Measurements from ENCODE around the gene UNK. TPM values are rescaled to one million over a fixed set of nuclear protein-coding genes. Genes with fewer than 3 reads are reported as not detected.
"Not testable (repeated sequence)": the region's sequence is repeated elsewhere in the genome, so short reads cannot be mapped to it uniquely, and the experiment has no call there.

UNK gene
- total and polyA plus RNA-seq, 2 experiments from 2014 or later = 22.3 to 26.7 TPM

- no peak overlapping the region for H3K4me3 ChIP-seq
- no peaks in the 10 kb centered on the region for H3K79me2 ChIP-seq
- 32% methylated on average over 8 of the region's 8 CpGs for WGBS (ENCODE audit: low lambda C conversion rate, missing lambda C conversion rate)
- H3K4me2 ChIP-seq = peak overlapping the region; percentile 41
- no peaks in the 10 kb centered on the region for H4K20me1 ChIP-seq (ENCODE audit: insufficient read depth, poor library complexity, severe bottlenecking)
- H3K9me2 ChIP-seq (replicated peaks; ENCODE audit: insufficient read depth) = no peaks in the 10 kb centered on the region
- H3K9me3 ChIP-seq (ENCODE audit: low read depth) = no peaks in the 10 kb centered on the region
- no peak overlapping the region for H2AFZ ChIP-seq
- DNase-seq (ENCODE audit: low spot score) = peak; percentile 81
- H3K4me1 ChIP-seq (ENCODE audit: insufficient read depth) = peaks cover 4% of the 10 kb centered on the region
- H3K27ac ChIP-seq = peak overlapping the region; percentile 78
- H3K36me3 ChIP-seq (replicated peaks; ENCODE audit: insufficient read depth, low read depth) = no peaks in the 10 kb centered on the region
- H3K27me3 ChIP-seq = no peaks in the 10 kb centered on the region
- TF ChIP-seq EZH2phosphoT487 (IDR thresholded peaks at IDR 0.05; ENCODE audit: low read depth, severe bottlenecking, unreplicated experiment) = no peak
- TF ChIP-seq, protein P1, sequence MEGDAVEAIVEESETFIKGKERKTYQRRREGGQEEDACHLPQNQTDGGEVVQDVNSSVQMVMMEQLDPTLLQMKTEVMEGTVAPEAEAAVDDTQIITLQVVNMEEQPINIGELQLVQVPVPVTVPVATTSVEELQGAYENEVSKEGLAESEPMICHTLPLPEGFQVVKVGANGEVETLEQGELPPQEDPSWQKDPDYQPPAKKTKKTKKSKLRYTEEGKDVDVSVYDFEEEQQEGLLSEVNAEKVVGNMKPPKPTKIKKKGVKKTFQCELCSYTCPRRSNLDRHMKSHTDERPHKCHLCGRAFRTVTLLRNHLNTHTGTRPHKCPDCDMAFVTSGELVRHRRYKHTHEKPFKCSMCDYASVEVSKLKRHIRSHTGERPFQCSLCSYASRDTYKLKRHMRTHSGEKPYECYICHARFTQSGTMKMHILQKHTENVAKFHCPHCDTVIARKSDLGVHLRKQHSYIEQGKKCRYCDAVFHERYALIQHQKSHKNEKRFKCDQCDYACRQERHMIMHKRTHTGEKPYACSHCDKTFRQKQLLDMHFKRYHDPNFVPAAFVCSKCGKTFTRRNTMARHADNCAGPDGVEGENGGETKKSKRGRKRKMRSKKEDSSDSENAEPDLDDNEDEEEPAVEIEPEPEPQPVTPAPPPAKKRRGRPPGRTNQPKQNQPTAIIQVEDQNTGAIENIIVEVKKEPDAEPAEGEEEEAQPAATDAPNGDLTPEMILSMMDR (IDR thresholded peaks at IDR 0.05; ENCODE audit: poor library complexity) = peak; percentile 9
These were observed 79.9 kb downstream of the UNK start for GRCh38 chr17:75864448-75864871.

GRCh38 chr17:75864887-75865286 lies 80.3 kb downstream of the UNK start:
- H3K9me3 ChIP-seq (ENCODE audit: low read depth); H3K27me3 ChIP-seq; H3K79me2 ChIP-seq; H2AFZ ChIP-seq; H3K9me2 ChIP-seq (replicated peaks; ENCODE audit: insufficient read depth); H4K20me1 ChIP-seq (ENCODE audit: insufficient read depth, poor library complexity, severe bottlenecking); H3K36me3 ChIP-seq (replicated peaks; ENCODE audit: insufficient read depth, low read depth); H3K4me3 ChIP-seq; H3K4me1 ChIP-seq (ENCODE audit: insufficient read depth); DNase-seq (ENCODE audit: low spot score): not testable (repeated sequence)
- peak overlapping the region; percentile 43 for H3K27ac ChIP-seq
- 78% methylated on average over 4 of the region's 4 CpGs for WGBS (ENCODE audit: low lambda C conversion rate, missing lambda C conversion rate)
- peak overlapping the region; percentile 29 for H3K4me2 ChIP-seq

GRCh38 chr17:75865404-75866188 lies 81.0 kb downstream of the UNK start:
- H2AFZ ChIP-seq; H3K27me3 ChIP-seq; H3K36me3 ChIP-seq (replicated peaks; ENCODE audit: insufficient read depth, low read depth); H3K9me3 ChIP-seq (ENCODE audit: low read depth); H3K4me3 ChIP-seq; H3K79me2 ChIP-seq; H4K20me1 ChIP-seq (ENCODE audit: insufficient read depth, poor library complexity, severe bottlenecking); H3K9me2 ChIP-seq (replicated peaks; ENCODE audit: insufficient read depth); H3K4me2 ChIP-seq; H3K4me1 ChIP-seq (ENCODE audit: insufficient read depth); DNase-seq (ENCODE audit: low spot score): not testable (repeated sequence)
- peak overlapping the region; percentile 43 for H3K27ac ChIP-seq
- WGBS (ENCODE audit: low lambda C conversion rate, missing lambda C conversion rate) = 83% methylated on average over 16 of the region's 17 CpGs

- H3K9me3 ChIP-seq (ENCODE audit: low read depth); H3K27me3 ChIP-seq; DNase-seq (ENCODE audit: low spot score); H3K36me3 ChIP-seq (replicated peaks; ENCODE audit: insufficient read depth, low read depth); H3K79me2 ChIP-seq; H4K20me1 ChIP-seq (ENCODE audit: insufficient read depth, poor library complexity, severe bottlenecking); H3K4me2 ChIP-seq; H2AFZ ChIP-seq; H3K9me2 ChIP-seq (replicated peaks; ENCODE audit: insufficient read depth); H3K4me3 ChIP-seq: not testable (repeated sequence)
- H3K27ac ChIP-seq = peak overlapping the region; percentile 87
- WGBS (ENCODE audit: low lambda C conversion rate, missing lambda C conversion rate) = 88% methylated on average over 12 of the region's 12 CpGs
- H3K4me1 ChIP-seq (ENCODE audit: insufficient read depth) = peaks cover 13% of the 10 kb centered on the region
These were observed 84.2 kb downstream of the UNK start for GRCh38 chr17:75868730-75869281.

- H3K36me3 ChIP-seq (replicated peaks; ENCODE audit: insufficient read depth, low read depth) = no peaks in the 10 kb centered on the region
- H3K9me2 ChIP-seq (replicated peaks; ENCODE audit: insufficient read depth) = no peaks in the 10 kb centered on the region
- TF ChIP-seq, protein P1 (IDR thresholded peaks at IDR 0.05; ENCODE audit: poor library complexity) = no peak
- no peak for DNase-seq (ENCODE audit: low spot score)
- peaks cover 13% of the 10 kb centered on the region for H3K4me1 ChIP-seq (ENCODE audit: insufficient read depth)
- H2AFZ ChIP-seq = no peak overlapping the region
- H3K4me2 ChIP-seq = peak overlapping the region; percentile 22
- H3K4me3 ChIP-seq = no peak overlapping the region
- peak overlapping the region; percentile 87 for H3K27ac ChIP-seq
- 71% methylated on average over 23 of the region's 23 CpGs for WGBS (ENCODE audit: low lambda C conversion rate, missing lambda C conversion rate)
- H3K27me3 ChIP-seq = no peaks in the 10 kb centered on the region
- no peaks in the 10 kb centered on the region for H3K9me3 ChIP-seq (ENCODE audit: low read depth)
- H3K79me2 ChIP-seq = no peaks in the 10 kb centered on the region
- no peaks in the 10 kb centered on the region for H4K20me1 ChIP-seq (ENCODE audit: insufficient read depth, poor library complexity, severe bottlenecking)
These were observed 84.9 kb downstream of the UNK start for GRCh38 chr17:75869282-75870141.

- H3K36me3 ChIP-seq (replicated peaks; ENCODE audit: insufficient read depth, low read depth); H2AFZ ChIP-seq; H3K4me2 ChIP-seq; H4K20me1 ChIP-seq (ENCODE audit: insufficient read depth, poor library complexity, severe bottlenecking); H3K4me3 ChIP-seq; H3K79me2 ChIP-seq; H3K9me2 ChIP-seq (replicated peaks; ENCODE audit: insufficient read depth); H3K4me1 ChIP-seq (ENCODE audit: insufficient read depth); DNase-seq (ENCODE audit: low spot score); H3K27me3 ChIP-seq; H3K9me3 ChIP-seq (ENCODE audit: low read depth): not testable (repeated sequence)
- peak overlapping the region; percentile 87 for H3K27ac ChIP-seq
- 92% methylated on average over 10 of the region's 10 CpGs for WGBS (ENCODE audit: low lambda C conversion rate, missing lambda C conversion rate)
These were observed 85.6 kb downstream of the UNK start for GRCh38 chr17:75870228-75870627.
